Measurements from ENCODE around the gene PITPNC1.

GRCh38 chr17:67452681-67453554, 75.8 kb downstream of the PITPNC1 start:
- TF ChIP-seq CTCF (conservative IDR thresholded peaks at IDR 0.05; ENCODE audit: low read depth, low read length) = no peak
- no peak for TF ChIP-seq EZH2 (IDR thresholded peaks at IDR 0.05; ENCODE audit: borderline replicate concordance, low read depth, low read length, poor library complexity, severe bottlenecking)

Measured in A673 (cell line).